Fibroblast of lung (primary cell): Measurements from ENCODE around the gene FARP1. TPM values are rescaled to one million over a fixed set of nuclear protein-coding genes. Genes with fewer than 3 reads are reported as not detected.

Experiments
- DNase-seq, 2 donors: peaks; one replicate each; pipeline versions ENCODE4 v3.0.0 to v3.0.0-alpha.2; 2010; ENCODE audit warnings: low read depth in 2 of 2
- H2AFZ ChIP-seq: 2 replicates; pipeline ENCODE4 v1.5.1; 2012; ENCODE audit warnings: low read length, control low read depth, inconsistent platforms
- H3K27ac ChIP-seq: 2 replicates; pipeline ENCODE4 v1.5.1; 2011; ENCODE audit warnings: low read length, control low read depth; ENCODE audit not compliant: insufficient read depth
- H3K27me3 ChIP-seq: 2 replicates; pipeline ENCODE4 v1.5.1; 2011; ENCODE audit warnings: mild to moderate bottlenecking, low read length; ENCODE audit not compliant: control insufficient read depth, insufficient read depth
- H3K36me3 ChIP-seq: 2 replicates; pipeline ENCODE4 v1.5.1; 2011; ENCODE audit warnings: low read length; ENCODE audit not compliant: control insufficient read depth, insufficient read depth
- H3K4me1 ChIP-seq: 2 replicates; pipeline ENCODE4 v1.5.1; 2011; ENCODE audit warnings: low read length; ENCODE audit not compliant: control insufficient read depth, insufficient read depth; ENCODE audit errors: extremely low read depth
- H3K4me2 ChIP-seq: 2 replicates; pipeline ENCODE4 v1.5.1; 2011; ENCODE audit warnings: low read length, control low read depth; ENCODE audit not compliant: insufficient read depth; ENCODE audit errors: extremely low read depth
- H3K4me3 ChIP-seq, 4 experiments: fragments of 200-600 bp in 1 of 4; sonication (generic) in 1 of 4; replicated peaks in 1 of 4; 2 replicates each; pipeline ENCODE4 v1.5.1; 2011 to 2016; ENCODE audit warnings: low read length in 4 of 4, low read depth in 3 of 4, mild to moderate bottlenecking in 3 of 4, control low read depth in 2 of 4, inconsistent platforms in 1 of 4, mixed read lengths in 1 of 4; ENCODE audit not compliant: insufficient read depth in 1 of 4; ENCODE audit errors: control extremely low read depth in 1 of 4
- H3K79me2 ChIP-seq: 2 replicates; pipeline ENCODE4 v1.5.1; 2012; ENCODE audit warnings: mild to moderate bottlenecking, low read length, inconsistent platforms; ENCODE audit not compliant: control insufficient read depth, insufficient read depth
- H3K9ac ChIP-seq: 2 replicates; pipeline ENCODE4 v1.5.1; 2011; ENCODE audit warnings: mild to moderate bottlenecking, low read length, control low read depth; ENCODE audit not compliant: insufficient read depth
- H3K9me3 ChIP-seq: 2 replicates; pipeline ENCODE4 v1.5.1; 2012; ENCODE audit warnings: low read depth, low read length; ENCODE audit not compliant: control insufficient read depth, insufficient read depth
- H4K20me1 ChIP-seq: 2 replicates; pipeline ENCODE4 v1.5.1; 2011; ENCODE audit warnings: low read length; ENCODE audit not compliant: control insufficient read depth, insufficient read depth; ENCODE audit errors: extremely low read depth
- CTCF ChIP-seq, 2 donors: IDR thresholded peaks in 1 of 2; conservative IDR thresholded peaks in 1 of 2; 1 replicate in 1 of 2; 2 replicates in 1 of 2; pipeline ENCODE4 v1.5.1; 2011 to 2012; ENCODE audit warnings: low read length in 2 of 2, control low read depth in 1 of 2, inconsistent platforms in 1 of 2, low read depth in 1 of 2, mild to moderate bottlenecking in 1 of 2
- EZH2 ChIP-seq: IDR thresholded peaks from 2 replicates; pipeline ENCODE4 v1.5.1; 2012; ENCODE audit warnings: low read length, control low read depth, mild to moderate bottlenecking; ENCODE audit errors: missing control alignments
- polyA plus RNA-seq, 2 donors: library from polyadenylated mRNA; depleted of rRNA in 1 of 2; stranded (reverse) in 1 of 2; unstranded in 1 of 2; fragments of >200 nt; gene quantifications; 2 replicates each; pipeline ENCODE4 v1.2.1, GENCODE V29; 2011 to 2012; ENCODE audit warnings: missing spikeins in 1 of 2
- total RNA-seq: library from RNA; depleted of rRNA; stranded (reverse); fragments of >200 nt; gene quantifications from 2 replicates; pipeline ENCODE4 v1.2.1, GENCODE V29; 2014

FARP1 gene
- total and polyA plus RNA-seq, 2 donors (not counting 1 experiment from before 2014, with no cell fraction given) = 50.9 to 199 TPM

GRCh38 chr13:98483601-98484288, 340.9 kb downstream of the FARP1 start:
- Histone ChIP-seq H3K27me3 (no peaks in the 10 kb centered on the region), H3K9me3 (no peaks in the 10 kb centered on the region), H3K9ac (no peak overlapping the region), H3K27ac (peak overlapping the region; percentile 82), H3K4me3 (peak overlapping the region in 1 of 4 experiments; percentile 4), H3K4me2 (peak overlapping the region; percentile 33), H3K79me2 (peaks cover 76% of the 10 kb centered on the region), H3K4me1 (peaks cover 36% of the 10 kb centered on the region), H2AFZ (no peak overlapping the region), H3K36me3 (no peaks in the 10 kb centered on the region), H4K20me1 (no peaks in the 10 kb centered on the region)
- TF ChIP-seq EZH2 (no peak), CTCF (conservative IDR thresholded peaks at IDR 0.05 in 1 of 2, IDR thresholded peaks at IDR 0.05 in 1 of 2; ENCODE audit: low read depth in 1 of 2, low read length in 2 of 2) (no peak)
- peak; percentile 21 to 58 for DNase-seq

GRCh38 chr13:98484289-98485219, 341.7 kb downstream of the FARP1 start:
- Histone ChIP-seq H4K20me1 (no peaks in the 10 kb centered on the region), H3K9me3 (no peaks in the 10 kb centered on the region), H3K27me3 (no peaks in the 10 kb centered on the region), H3K4me2 (peak overlapping the region; percentile 62), H3K4me1 (peaks cover 36% of the 10 kb centered on the region), H3K27ac (peak overlapping the region; percentile 82), H3K36me3 (peaks cover 2% of the 10 kb centered on the region), H3K79me2 (peaks cover 78% of the 10 kb centered on the region), H3K4me3 (peak overlapping the region in 1 of 4 experiments; percentile 16), H2AFZ (no peak overlapping the region), H3K9ac (peak overlapping the region; percentile 26)
- peak in 1 of 2 donors; percentile 8 for TF ChIP-seq CTCF (conservative IDR thresholded peaks at IDR 0.05 in 1 of 2, IDR thresholded peaks at IDR 0.05 in 1 of 2; ENCODE audit: low read depth in 1 of 2, low read length in 2 of 2)
- no peak for TF ChIP-seq EZH2
- peak; percentile 95 to 96 for DNase-seq

GRCh38 chr13:98485561-98485960, 342.7 kb downstream of the FARP1 start:
- no peaks in the 10 kb centered on the region for H4K20me1 ChIP-seq
- H3K9me3 ChIP-seq = no peaks in the 10 kb centered on the region
- peaks cover 36% of the 10 kb centered on the region for H3K4me1 ChIP-seq
- no peak overlapping the region for H2AFZ ChIP-seq
- no peaks in the 10 kb centered on the region for H3K27me3 ChIP-seq
- H3K4me3 ChIP-seq = no peak overlapping the region
- H3K79me2 ChIP-seq = peaks cover 83% of the 10 kb centered on the region
- TF ChIP-seq CTCF (conservative IDR thresholded peaks at IDR 0.05 in 1 of 2, IDR thresholded peaks at IDR 0.05 in 1 of 2; ENCODE audit: low read depth in 1 of 2, low read length in 2 of 2) = no peak
- TF ChIP-seq EZH2 = no peak
- DNase-seq = no peak
- no peak overlapping the region for H3K9ac ChIP-seq
- no peak overlapping the region for H3K4me2 ChIP-seq
- H3K27ac ChIP-seq = peak overlapping the region; percentile 17
- peaks cover 2% of the 10 kb centered on the region for H3K36me3 ChIP-seq
